PC-9 (cell line): ENCODE results near the gene EVC2. TPM values are rescaled to one million over a fixed set of nuclear protein-coding genes. Genes with fewer than 3 reads are reported as not detected.
"Not testable (repeated sequence)": the region's sequence is repeated elsewhere in the genome, so short reads cannot be mapped to it uniquely, and the experiment has no call there.

Experiments used
- BruUV-seq: library from RNA; stranded (reverse); fragments of 400-500 nt; replicated peaks from 2 replicates; lab custom pipeline; 2021; lab: Mats Ljungman, UMichigan
- CTCF ChIA-PET: fragments of 300-600 bp; sonication (Branson Sonifier 250); formaldehyde crosslinking; loops from one replicate; lab custom pipeline; 2022; ENCODE audit warnings: antibody characterized with exemption; lab: Charles Lee
- POLR2A ChIA-PET: fragments of 300-600 bp; sonication (Branson Sonifier 250); formaldehyde crosslinking; loops from one replicate; lab custom pipeline; 2022; ENCODE audit warnings: antibody characterized with exemption; ENCODE audit not compliant: unreplicated experiment; lab: Charles Lee
- DNase-seq, 2 experiments: peaks; one replicate each; pipeline versions ENCODE4 v3.0.0 to v3.0.0-alpha.2; 2015 to 2022; ENCODE audit warnings: mixed read lengths in 1 of 2
- H2AFZ ChIP-seq: fragments of 200-600 bp; sonication (generic); 2 replicates; pipeline ENCODE4 v1.8.1; 2017; ENCODE audit warnings: antibody characterized with exemption
- H3F3A ChIP-seq: fragments of 200-600 bp; sonication (generic); 2 replicates; pipeline ENCODE4 v1.8.1; 2017; ENCODE audit warnings: antibody characterized with exemption, mild to moderate bottlenecking, low read depth; ENCODE audit not compliant: insufficient read depth
- H3K27ac ChIP-seq: fragments of 200-600 bp; sonication (generic); 2 replicates; pipeline ENCODE4 v1.6.1; 2016; ENCODE audit warnings: mixed run types
- H3K27me3 ChIP-seq: fragments of 200-600 bp; sonication (generic); 2 replicates; pipeline ENCODE4 v1.6.1; 2016; ENCODE audit warnings: low read depth, mixed run types; ENCODE audit not compliant: insufficient read depth
- H3K36me3 ChIP-seq: fragments of 200-600 bp; sonication (generic); 2 replicates; pipeline ENCODE4 v1.6.1; 2016; ENCODE audit warnings: low read depth, mixed run types
- H3K4me1 ChIP-seq: fragments of 200-600 bp; sonication (generic); replicated peaks from 2 replicates; pipeline ENCODE4 v1.6.1; 2016; ENCODE audit warnings: mixed run types; ENCODE audit not compliant: insufficient read depth
- H3K4me2 ChIP-seq: fragments of 200-600 bp; sonication (generic); 2 replicates; pipeline ENCODE4 v1.6.1; 2017; ENCODE audit warnings: mixed run types
- H3K4me3 ChIP-seq: fragments of 200-600 bp; sonication (generic); 2 replicates; pipeline ENCODE4 v1.6.1; 2016; ENCODE audit warnings: mixed run types
- H3K79me2 ChIP-seq: fragments of 200-600 bp; sonication (generic); 2 replicates; pipeline ENCODE4 v1.6.1; 2017; ENCODE audit warnings: low read depth, mixed run types
- H3K9me2 ChIP-seq: fragments of 200-600 bp; sonication (generic); 2 replicates; pipeline ENCODE4 v1.8.1; 2017; ENCODE audit warnings: mild to moderate bottlenecking; ENCODE audit not compliant: insufficient read depth
- H3K9me3 ChIP-seq: fragments of 200-600 bp; sonication (generic); 2 replicates; pipeline ENCODE4 v1.8.1; 2016; ENCODE audit warnings: low read depth; ENCODE audit not compliant: insufficient read depth
- H4K20me1 ChIP-seq: fragments of 200-600 bp; sonication (generic); 2 replicates; pipeline ENCODE4 v1.8.1; 2017; ENCODE audit not compliant: insufficient read depth
- CTCF ChIP-seq: fragments of 200-600 bp; sonication (generic); conservative IDR thresholded peaks from 2 replicates; pipeline ENCODE4 v1.6.1; 2017; ENCODE audit warnings: mixed run types, antibody characterized with exemption, mild to moderate bottlenecking, moderate library complexity
- EZH2 ChIP-seq: fragments of 200-600 bp; sonication (generic); IDR thresholded peaks from 2 replicates; pipeline ENCODE4 v1.8.0; 2017; ENCODE audit warnings: antibody characterized with exemption, low read depth
- intact Hi-C: fragments of 100-400 bp; cut with micrococcal nuclease; formaldehyde crosslinking; loops from one replicate; pipeline ENCODE4 v1.10.0; 2022; ENCODE audit not compliant: unreplicated experiment
- total RNA-seq: library from RNA; stranded (reverse); gene quantifications from 2 replicates; pipeline ENCODE4 v1.2.3, GENCODE V29; 2021

EVC2 gene
- total RNA-seq, 1 experiment from 2014 or later: 1.4 TPM

GRCh38 chr4:5732158-5732557 is 23.8 kb upstream of the EVC2 start:
- no peaks in the 10 kb centered on the region for H3K36me3 ChIP-seq

GRCh38 chr4:5730993-5731990 is 22.9 kb upstream of the EVC2 start:
- BruUV-seq: no TSS peak

More at GRCh38 chr4:5732158-5732557, 23.8 kb upstream of the EVC2 start:
- H4K20me1 ChIP-seq: no peaks in the 10 kb centered on the region
- no peaks in the 10 kb centered on the region for H3K9me3 ChIP-seq
- H3K27ac ChIP-seq: no peak overlapping the region
- no peaks in the 10 kb centered on the region for H3K4me1 ChIP-seq
- no peaks in the 10 kb centered on the region for H3K9me2 ChIP-seq
- no peaks in the 10 kb centered on the region for H3K79me2 ChIP-seq
- TF ChIP-seq CTCF: no peak
- no peak for TF ChIP-seq EZH2
- no peaks in the 10 kb centered on the region for H3K27me3 ChIP-seq
- POLR2A ChIA-PET: no interaction called here
- CTCF ChIA-PET: no interaction called here
- no peak for DNase-seq
- no peak overlapping the region for H3K4me2 ChIP-seq
- no peak overlapping the region for H2AFZ ChIP-seq
- intact Hi-C loops: no loop called here
- H3K4me3 ChIP-seq: no peak overlapping the region
- no peaks in the 10 kb centered on the region for H3F3A ChIP-seq
- no TSS peak for BruUV-seq

GRCh38 chr4:5730436-5730835 is 22.1 kb upstream of the EVC2 start:
- Histone ChIP-seq H3K79me2 (no peaks in the 10 kb centered on the region), H4K20me1 (no peaks in the 10 kb centered on the region), H3K4me1 (no peaks in the 10 kb centered on the region), H3K4me3 (no peak overlapping the region), H3K9me3 (no peaks in the 10 kb centered on the region), H3F3A (no peaks in the 10 kb centered on the region), H2AFZ (no peak overlapping the region), H3K9me2 (no peaks in the 10 kb centered on the region), H3K4me2 (no peak overlapping the region), H3K27ac (no peak overlapping the region), H3K27me3 (no peaks in the 10 kb centered on the region), H3K36me3 (no peaks in the 10 kb centered on the region)
- ChIA-PET CTCF (no interaction called here), POLR2A (no interaction called here)
- TF ChIP-seq EZH2 (no peak), CTCF (no peak)
- no TSS peak for BruUV-seq
- intact Hi-C loops: no loop called here
- DNase-seq: no peak

More at GRCh38 chr4:5730993-5731990, 22.9 kb upstream of the EVC2 start:
- Histone ChIP-seq H3F3A (no peaks in the 10 kb centered on the region), H4K20me1 (no peaks in the 10 kb centered on the region), H3K36me3 (no peaks in the 10 kb centered on the region), H3K4me3 (no peak overlapping the region), H3K79me2 (no peaks in the 10 kb centered on the region), H2AFZ (no peak overlapping the region), H3K4me2 (no peak overlapping the region), H3K4me1 (no peaks in the 10 kb centered on the region), H3K27me3 (no peaks in the 10 kb centered on the region), H3K9me3 (no peaks in the 10 kb centered on the region), H3K27ac (no peak overlapping the region), H3K9me2 (no peaks in the 10 kb centered on the region)
- CTCF ChIA-PET: no interaction called here
- DNase-seq: no peak
- POLR2A ChIA-PET: no interaction called here
- intact Hi-C loops: no loop called here
- TF ChIP-seq EZH2 (no peak), CTCF (no peak)

- H3K27ac ChIP-seq, H2AFZ ChIP-seq, H3K4me2 ChIP-seq, H3K4me3 ChIP-seq, H3K9me2 ChIP-seq, H3K27me3 ChIP-seq, H3K9me3 ChIP-seq, H3K36me3 ChIP-seq, H3K79me2 ChIP-seq, POLR2A ChIA-PET, H3F3A ChIP-seq, CTCF ChIA-PET, intact Hi-C loops, DNase-seq, H4K20me1 ChIP-seq, BruUV-seq, H3K4me1 ChIP-seq: not testable (repeated sequence)
Observed at GRCh38 chr4:5728412-5728811, 20.1 kb upstream of the EVC2 start.
